NCI-H146 treated with DMSO at 0.1 percent for 48 hours (cell line): Measurements from ENCODE around the gene CCNL1.
"Not testable (repeated sequence)": the region's sequence is repeated elsewhere in the genome, so short reads cannot be mapped to it uniquely, and the experiment has no call there.

Experiments used
- DNase-seq: peaks from one replicate; lab custom pipeline; 2025; ENCODE audit not compliant: unreplicated experiment; lab: John Stamatoyannopoulos, UW

CCNL1 gene

DNA sequence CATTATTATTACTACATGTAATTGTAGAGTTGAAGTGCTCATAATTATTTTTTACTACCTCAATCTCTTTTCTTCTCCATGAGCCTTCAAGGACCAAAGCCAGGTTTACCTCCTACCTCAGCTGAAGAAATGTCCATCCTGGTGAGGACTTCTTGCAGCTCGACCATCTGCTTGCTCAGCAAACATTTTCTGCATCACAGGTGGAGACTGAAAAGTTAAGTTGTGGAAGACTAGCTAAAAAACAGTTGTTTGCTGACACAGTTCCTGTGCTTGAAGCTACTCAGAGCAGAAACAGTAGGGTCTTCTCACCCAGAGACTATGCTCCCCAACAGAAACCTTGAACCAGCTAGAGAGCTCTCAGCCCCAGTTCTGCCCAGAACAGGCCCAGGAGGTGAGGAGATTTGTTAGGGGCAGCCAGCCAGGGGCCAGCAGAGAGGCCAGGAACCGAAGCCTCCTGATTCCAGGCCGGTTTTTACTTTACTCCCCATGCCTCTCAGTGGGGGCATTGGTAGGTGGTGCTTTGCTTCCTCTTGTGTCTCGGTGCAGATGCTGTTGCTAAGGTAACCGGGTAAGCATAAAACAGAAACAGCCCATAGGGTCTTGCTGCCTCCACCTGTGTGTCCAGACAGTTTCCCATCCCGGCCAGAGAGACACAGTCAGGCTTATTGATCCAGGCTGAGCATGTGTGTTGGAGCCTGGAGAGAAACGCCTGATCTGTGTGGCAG, 54.9 kb downstream of the CCNL1 start:
- DNase-seq = peak; percentile 92

DNA sequence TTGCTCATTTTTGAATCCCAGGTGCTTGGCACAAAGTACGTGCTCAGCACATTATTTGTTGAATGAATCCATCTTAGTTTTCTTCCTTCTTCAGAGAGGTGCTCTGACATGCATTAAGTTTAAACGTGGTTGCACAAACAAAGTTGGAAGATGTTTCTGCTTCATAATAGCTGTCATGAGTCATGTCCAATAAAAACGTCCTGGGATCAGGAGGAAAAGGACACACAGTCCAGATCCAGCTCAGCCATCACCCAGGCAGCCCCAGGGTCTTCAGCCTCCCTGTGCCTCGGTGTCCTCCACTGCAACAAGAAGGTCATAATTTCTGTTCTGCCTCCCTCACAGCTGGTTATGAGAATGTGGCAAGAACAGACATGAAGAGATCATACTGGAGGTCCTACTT, 55.4 kb downstream of the CCNL1 start:
- DNase-seq = no peak

DNA sequence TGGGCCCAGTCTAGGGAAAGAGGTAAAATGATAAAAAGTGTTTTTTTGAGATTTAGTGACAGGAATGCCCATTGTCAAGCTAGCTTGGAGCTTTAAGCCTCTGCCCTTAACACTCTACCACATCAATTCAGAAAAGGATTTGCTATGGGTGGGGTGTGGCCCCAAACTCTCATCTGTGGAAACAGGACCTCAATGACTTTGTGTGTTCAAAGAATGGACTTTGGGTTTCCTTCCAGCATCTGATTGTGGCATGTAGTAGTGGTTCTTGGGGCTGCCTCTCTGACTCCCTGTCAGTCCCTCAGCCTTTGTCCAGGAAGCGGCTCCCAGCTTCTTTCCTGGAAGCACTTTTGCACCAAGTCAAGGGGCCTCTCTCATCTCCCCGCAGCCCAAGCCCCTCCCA, 56.1 kb downstream of the CCNL1 start:
- DNase-seq = no peak

DNA sequence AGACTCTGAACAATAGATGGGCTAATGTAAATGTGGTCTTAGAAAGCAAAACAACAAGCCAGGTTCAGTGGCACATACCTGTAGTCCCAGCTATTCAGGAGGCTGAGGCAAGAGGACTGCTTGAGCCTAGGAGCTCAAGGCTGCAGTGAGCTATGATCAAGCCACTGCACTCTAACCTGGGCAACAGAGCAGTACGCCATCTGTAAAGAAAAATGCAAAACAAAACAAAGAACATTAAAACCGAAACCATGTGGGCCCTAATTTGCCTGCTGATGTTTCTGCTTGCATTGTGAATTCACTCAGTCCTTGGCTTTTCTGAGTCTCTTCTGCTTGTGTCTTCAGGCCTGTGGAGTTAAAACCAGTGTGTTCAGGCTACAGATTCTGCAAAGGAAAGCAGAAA, 56.7 kb downstream of the CCNL1 start:
- DNase-seq = no peak

DNA sequence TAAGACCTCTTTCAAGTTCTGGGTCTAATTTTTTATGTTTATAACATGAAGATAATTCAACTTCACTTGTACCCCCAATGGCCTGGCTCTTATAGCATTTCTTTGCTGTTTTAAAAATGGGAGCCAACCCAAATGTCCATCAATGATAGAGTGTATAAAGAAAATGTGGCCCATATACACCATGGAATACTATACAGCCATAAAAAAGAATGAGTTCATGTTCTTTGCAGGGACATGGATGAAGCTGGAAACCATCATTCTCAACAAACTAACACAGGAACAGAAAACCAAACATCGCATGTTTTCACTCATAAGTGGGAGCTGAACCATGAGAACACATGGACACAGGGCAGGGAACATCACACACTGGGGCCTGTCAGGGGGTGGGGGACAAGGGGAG, 57.4 kb downstream of the CCNL1 start:
- not testable (repeated sequence) for DNase-seq

DNA sequence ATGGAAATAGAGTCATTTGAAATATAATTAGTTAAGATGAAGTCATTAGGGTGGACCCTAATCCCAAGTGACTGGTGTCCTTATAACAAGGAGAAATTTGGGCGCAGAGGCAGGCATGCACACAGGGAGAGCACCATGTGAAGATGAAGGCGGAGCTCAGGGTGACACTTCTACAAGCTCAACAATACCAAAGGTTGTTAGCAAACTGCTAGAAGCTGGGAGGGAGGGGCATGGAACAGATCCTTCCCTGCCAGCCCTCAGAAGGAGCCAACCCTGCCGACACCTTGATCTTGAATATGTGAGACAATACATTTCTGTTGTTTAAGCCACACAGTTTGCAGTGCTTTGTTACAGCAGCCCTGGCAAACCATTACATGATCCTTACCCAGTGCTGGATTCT, 57.8 kb downstream of the CCNL1 start:
- no peak for DNase-seq

DNA sequence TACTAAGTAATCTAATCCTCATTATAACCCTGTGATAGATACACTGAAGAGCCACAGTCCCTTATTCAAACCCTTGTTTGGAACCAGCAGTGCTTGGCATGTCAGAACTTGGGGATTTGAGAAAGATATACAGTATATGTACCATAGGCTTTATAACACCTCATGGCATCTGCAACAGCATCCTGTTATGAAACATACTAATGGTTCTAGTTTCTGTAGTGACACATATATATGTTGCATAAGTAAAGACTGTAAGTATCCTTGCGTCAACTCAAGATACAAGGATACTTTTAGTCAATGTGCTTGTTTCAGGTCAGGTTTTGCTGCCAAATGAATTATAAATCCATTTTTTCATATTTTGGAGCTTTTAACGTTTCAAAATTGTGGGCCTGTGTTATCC, 58.5 kb downstream of the CCNL1 start:
- DNase-seq = no peak

DNA sequence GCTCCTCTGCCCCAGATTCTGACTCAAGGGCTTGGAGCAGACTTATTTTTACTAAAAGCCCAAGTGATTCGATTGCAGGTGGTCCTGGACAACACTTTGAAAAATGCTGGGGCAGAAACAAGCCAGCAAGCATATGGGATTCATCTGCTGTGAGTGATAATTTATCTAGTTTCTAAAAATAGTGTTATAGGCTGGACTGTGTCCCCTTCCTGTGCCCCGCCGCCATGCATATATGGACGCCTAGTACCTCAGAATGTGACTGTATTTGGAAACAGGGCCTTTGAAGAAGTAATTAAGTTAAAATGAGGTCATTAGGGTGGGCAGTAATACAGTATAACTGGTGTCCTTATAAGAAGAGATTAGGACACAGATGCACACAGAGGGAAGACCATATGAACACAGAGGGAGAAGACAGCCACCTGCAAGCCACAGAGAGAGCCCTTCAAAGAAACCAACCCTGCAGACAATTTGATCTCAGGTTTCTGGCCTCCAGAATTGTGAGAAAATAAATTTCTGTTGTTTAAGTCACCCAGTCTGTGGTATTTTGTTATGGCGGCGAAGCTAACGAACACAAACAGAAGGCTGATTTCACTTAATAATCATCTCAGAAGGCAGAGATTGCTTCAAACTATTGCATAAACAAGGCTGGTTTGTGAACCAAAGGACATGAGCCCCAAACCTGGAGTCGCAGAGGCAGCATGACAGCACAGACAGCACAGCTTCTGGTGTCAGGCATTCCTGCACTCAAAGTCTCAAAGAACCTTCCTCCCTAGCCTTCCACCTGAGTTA, 59.1 kb downstream of the CCNL1 start:
- no peak for DNase-seq

DNA sequence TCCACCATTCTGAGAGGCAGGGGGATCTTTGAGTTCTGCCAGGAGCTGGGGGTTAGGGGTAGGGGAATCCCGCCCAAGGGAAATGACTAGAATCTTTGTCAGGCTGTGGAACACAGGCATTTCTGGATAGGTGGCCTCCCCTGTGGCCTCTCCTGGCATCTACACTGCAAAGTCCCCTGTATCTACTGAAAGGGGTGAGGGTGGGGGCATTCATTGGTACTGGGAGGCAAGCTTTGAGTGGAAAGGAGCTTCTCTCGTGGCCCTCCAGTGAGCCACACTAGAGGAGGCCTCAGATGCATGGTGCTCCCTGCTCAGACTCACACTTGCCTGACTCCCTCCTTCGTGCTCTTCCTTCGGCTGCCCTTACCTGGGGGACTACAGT, 59.9 kb downstream of the CCNL1 start:
- DNase-seq = no peak

DNA sequence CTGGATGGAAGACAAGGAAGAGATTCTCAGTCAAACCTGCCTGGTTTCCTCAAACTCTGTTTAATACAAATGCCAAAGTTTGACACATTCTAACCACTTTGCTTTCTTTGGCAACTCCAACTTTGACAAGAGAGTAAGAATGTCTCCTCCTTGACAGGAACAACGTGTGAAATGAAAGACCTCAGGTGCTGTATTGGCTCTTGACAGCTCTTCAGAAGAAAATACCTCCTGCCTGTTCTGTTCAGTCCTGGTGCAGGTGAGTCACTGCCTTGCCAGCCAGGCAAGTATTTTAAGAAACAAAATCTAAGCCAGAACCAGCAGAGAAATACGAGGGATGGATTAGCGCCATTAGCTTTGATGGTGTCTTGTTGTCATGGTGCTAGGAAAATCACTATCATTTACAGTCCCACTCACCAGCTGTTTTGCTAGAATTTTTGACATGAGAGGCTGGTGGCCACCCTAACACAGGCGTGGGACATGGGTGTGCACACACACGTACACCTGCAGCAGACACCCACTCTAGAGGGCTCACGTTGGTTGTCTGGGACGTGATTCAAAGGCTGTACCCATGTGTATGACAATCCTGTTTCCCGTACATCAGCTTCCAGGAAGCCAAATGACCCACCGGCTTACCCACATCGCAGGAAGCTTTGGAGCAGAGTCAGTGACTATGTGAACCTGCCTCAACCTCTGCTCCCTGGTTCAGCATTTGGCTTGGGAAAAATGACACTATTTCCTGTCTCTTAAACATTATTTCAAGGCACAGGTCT, 60.4 kb downstream of the CCNL1 start:
- DNase-seq = no peak

DNA sequence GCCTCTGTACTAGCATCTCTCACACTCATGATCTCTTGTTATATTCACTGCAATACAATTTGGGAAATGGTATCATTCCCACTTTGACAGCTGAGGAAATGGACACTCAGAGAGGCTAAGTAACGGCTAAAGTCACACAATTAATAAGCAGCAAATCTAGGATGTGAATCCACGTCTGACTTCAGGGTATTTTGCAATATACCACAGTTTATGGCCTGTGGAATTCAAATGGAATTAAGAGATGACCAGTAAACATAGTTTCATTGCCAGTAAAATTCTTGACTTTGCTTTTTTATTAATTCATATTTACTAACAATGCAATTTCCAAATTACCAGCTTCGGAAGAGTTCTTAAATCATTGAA, 61.1 kb downstream of the CCNL1 start:
- no peak for DNase-seq

DNA sequence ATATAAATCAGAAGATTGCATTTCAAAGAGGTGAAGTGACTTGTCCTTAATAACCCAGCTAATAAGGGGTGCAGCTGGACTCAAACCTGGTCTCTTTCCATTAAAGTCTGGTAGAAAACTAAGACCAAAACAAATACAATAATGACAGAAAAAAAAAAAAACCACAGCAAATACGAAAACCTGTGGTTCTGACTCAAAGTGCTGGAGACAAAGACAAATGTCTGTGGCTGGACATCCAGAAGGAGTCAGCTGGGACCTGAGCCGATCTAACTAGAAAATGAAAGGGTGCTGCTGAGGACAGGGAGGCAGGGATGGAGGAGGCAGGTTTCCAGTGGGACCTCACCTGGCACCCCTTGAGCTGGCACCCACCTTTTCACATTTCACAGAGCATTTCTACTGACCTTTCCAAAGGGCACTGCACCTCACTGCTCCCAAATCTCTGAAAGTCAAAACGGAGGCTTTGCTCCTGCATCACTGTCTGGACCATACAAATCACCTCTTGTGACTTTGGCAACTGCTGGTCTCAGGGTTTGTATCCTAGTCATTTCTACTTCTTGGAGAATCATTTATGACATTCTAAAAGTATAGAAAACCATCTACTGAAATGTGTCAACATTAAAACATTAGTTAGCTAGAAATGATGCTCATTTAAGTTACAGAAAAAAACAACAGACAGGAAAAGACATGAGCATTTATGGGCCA, 61.7 kb downstream of the CCNL1 start:
- no peak for DNase-seq
